Liver (tissue), 3 donors: ENCODE results near the gene EFCAB12.

ENCODE experiments used
- EGR1 ChIP-seq, 2 donors: IDR thresholded peaks; 2 replicates each; pipeline ENCODE4 v1.6.1; 2016 to 2018; ENCODE audit warnings: antibody characterized with exemption in 2 of 2, low read depth in 2 of 2
- JUND ChIP-seq, 2 donors: IDR thresholded peaks; 2 replicates each; pipeline ENCODE4 v1.6.1; 2016; ENCODE audit warnings: antibody characterized with exemption in 2 of 2
- NR2F2 ChIP-seq: IDR thresholded peaks from 2 replicates; pipeline ENCODE4 v1.6.1; 2016; ENCODE audit warnings: antibody characterized with exemption
- TAF1 ChIP-seq: conservative IDR thresholded peaks from 2 replicates; pipeline ENCODE4 v1.6.1; 2016; ENCODE audit warnings: antibody characterized with exemption, mild to moderate bottlenecking
- TF ChIP-seq, protein P1 (sequence below): fragments of 150-350 bp; IDR thresholded peaks from 2 replicates; pipeline ENCODE4 v1.5.1; 2017; ENCODE audit warnings: improper control_type of control experiment, low read depth, low read length; ENCODE audit not compliant: missing input control
- donor health status: healthy.
- donor health status: healthy.

DNA sequence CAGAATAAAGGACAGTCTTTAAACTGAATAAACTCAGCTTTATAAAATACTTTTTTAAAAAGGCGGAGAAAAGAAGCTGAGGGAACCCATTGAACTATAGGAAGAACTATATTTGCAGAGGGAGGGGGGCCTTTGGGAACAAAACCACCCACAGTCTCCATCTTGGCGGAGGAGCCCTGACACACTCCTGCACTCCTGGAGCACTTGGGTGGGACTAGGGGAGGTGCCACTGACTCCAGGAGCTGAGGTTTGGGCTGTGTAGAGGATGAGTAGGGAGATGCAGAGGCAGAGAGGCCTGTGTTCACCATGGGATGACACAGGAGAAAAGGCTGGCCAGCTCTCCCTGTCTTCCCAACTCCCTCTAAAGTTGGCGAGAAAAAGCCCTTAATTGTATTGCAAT lies 47.4 kb upstream of the EFCAB12 start:
- TF ChIP-seq, protein P1, sequence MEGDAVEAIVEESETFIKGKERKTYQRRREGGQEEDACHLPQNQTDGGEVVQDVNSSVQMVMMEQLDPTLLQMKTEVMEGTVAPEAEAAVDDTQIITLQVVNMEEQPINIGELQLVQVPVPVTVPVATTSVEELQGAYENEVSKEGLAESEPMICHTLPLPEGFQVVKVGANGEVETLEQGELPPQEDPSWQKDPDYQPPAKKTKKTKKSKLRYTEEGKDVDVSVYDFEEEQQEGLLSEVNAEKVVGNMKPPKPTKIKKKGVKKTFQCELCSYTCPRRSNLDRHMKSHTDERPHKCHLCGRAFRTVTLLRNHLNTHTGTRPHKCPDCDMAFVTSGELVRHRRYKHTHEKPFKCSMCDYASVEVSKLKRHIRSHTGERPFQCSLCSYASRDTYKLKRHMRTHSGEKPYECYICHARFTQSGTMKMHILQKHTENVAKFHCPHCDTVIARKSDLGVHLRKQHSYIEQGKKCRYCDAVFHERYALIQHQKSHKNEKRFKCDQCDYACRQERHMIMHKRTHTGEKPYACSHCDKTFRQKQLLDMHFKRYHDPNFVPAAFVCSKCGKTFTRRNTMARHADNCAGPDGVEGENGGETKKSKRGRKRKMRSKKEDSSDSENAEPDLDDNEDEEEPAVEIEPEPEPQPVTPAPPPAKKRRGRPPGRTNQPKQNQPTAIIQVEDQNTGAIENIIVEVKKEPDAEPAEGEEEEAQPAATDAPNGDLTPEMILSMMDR, result no peak
- TF ChIP-seq EGR1 (IDR thresholded peaks at IDR 0.05; ENCODE audit: low read depth in 2 of 2), result no peak
- no peak for TF ChIP-seq TAF1
- TF ChIP-seq JUND (IDR thresholded peaks at IDR 0.05), result no peak
- TF ChIP-seq NR2F2, result no peak
